Stimulated activated CD4-positive, alpha-beta T cell treated with anti-CD3 and anti-CD28 coated beads, TNF-alpha, amount 100 ng/mL, for 24 hours (primary cell): Measurements from ENCODE around the gene C1orf87.
"Not testable (repeated sequence)": the region's sequence is repeated elsewhere in the genome, so short reads cannot be mapped to it uniquely, and the experiment has no call there.

ENCODE experiments used
- DNase-seq, 3 experiments: peaks; one replicate each; pipeline ENCODE4 v3.0.0-alpha.2; 2020; ENCODE audit warnings: low read depth in 3 of 3

The C1orf87 gene

DNA sequence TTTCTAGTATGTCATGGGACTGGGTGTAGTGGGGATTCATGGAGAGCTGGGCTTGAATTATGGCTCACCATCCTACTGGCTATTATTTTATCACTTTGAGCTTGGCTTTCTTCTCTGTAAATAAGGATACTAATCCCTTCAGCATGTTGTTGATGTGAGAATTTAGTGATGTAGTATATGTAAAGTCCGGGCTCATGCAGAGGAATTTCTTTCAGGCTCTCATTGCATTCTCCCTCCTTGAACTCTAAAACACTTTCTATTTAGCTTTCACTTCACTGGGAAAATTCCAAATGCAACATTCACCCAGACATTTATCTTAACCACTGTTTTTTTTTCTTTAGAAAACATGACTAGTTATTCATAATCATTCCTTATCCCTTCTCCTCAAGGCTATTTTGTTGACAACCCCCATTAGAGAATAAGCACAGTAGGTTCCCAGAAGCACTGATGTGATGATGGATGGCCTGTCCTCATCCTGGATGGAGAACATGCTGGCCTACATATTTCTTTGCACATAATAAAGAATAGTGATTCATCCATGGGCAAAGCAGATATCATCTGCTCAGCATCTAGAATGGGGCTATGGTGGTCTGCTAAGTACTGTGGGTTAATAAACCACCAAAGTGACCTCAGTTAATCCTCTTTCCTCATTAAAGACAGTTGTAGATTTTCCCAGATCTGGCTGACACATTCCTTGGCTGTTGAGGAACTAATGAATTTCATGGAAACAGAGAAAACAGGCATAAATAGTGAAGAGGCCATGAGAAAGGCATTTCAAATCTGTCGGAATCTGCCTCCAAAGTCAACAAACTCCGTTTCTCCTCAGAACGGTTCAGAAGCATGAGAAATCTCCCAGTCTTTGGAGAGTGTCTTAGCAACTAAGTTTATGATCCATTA lies 79.0 kb downstream of the C1orf87 start:
- DNase-seq, result no peak

DNA sequence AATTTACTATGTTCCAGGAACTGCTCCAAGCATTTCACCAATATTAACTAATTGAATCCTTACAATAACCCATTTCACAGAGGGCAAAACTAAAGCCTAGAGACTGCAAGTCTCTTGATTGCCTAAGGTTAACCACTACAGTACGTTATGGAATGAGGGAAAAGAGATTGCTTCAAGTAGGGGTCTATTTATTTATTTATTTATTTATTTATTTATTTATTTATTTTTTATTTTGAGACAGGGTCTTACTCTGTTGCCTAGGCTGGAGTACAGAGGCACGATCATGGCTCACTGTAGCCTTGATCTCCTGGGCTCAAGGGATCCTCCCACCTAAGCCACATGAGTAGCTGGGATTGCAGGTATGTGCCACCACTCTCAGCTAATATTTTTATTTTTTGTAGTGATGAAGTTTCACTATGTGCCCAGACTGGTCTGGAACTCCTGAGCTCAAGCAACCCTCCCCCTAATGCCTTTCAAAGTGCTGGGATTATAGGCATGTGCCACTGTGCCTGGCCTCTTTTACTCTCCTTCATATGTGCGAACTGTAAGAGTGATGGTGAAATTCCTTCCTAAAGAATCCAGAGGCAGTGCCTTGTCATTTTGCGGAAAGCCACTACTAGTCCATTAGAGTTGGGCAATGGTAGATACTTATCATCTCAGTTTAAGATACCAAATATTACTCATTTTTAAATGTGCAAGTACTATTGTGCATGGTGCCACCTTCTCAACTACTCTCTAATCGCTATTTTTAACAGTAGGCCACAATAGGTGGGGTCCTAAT lies 81.3 kb downstream of the C1orf87 start:
- DNase-seq, result no peak

DNA sequence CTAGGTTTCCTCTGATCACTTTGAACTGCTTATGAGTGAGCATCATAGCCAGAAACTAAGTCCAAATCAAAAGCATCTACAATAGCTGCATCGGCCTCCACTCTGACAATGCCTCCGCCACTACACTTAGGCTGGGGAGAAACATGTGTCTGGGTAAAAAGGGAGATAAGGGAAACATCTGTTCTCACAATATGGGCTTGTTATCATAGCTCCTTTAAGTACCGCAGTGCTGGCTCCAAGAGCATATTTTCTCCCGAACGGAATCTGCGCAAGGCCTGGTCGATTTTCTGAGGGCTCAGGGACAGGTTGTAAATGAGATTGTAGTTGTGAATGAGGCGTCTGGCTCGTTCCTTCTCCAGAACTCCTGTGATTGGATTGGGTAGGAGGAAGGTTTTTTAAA lies 83.1 kb downstream of the C1orf87 start:
- DNase-seq, result no peak

DNA sequence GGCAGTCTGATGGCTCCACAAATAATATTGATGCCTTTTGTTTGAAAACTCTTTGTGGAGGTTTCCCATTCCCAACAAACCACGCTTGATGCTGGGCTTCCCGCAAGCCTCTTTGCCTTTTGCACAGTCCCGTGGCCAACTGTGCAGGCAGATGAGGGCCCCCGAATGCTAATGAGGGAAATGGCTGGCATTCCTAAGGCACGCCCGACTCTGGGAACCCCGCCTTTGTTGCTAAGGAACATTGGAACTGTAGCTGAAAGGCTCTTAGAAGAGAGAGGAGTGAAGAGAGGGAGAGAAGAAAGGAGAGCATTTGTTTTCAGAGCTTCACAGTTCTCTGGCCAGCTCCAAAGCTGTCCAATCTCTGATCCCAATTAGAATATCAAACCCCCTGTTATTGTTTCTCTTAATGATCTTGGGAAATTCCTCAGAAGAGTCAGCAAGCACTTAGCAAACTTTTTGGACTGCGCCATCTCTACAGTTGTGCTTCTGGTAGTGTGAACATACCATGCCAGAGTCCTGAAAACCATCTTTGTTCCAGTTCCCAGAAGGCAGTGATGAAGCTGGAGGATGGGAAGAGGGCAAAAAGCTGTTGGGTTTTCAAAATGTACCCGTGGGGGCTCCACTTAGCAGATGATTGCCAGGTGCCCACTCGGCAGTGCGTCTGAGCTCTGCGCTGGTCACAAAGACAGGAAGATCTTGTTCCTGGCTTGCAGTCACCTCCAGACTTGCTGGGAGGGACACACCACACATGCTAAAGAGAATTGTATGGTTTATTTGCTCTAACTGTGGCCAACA lies 86.9 kb downstream of the C1orf87 start:
- no peak for DNase-seq

DNA sequence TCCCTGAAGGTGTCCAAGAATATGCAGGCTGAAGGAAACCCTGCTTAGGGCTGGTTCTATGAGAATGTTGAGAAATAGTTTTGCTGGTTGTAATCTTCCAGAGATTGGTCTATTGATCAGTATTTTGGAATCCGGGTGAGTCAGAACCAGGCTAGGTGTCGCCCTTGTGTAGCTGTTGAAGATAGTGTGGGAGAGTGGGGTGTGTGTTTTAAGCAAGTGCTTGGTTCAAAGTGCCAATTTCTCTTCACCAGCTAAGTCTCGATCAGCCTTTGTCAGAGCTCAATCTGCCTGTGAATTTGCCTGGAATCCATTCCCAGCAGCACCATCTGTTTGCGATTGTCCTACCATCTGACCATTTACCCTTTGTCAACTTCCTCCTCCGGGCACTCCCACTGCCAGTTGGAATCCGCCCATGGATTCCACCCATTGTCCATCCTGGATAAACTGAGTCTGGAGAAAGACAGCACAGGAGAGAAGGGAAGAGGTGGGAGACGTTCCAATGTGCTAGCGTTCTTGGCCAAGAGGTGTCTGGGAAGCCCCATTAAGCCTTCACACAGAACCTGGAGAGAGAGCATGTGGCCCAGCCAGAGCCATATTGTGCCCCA lies 87.6 kb downstream of the C1orf87 start:
- DNase-seq, result no peak

DNA sequence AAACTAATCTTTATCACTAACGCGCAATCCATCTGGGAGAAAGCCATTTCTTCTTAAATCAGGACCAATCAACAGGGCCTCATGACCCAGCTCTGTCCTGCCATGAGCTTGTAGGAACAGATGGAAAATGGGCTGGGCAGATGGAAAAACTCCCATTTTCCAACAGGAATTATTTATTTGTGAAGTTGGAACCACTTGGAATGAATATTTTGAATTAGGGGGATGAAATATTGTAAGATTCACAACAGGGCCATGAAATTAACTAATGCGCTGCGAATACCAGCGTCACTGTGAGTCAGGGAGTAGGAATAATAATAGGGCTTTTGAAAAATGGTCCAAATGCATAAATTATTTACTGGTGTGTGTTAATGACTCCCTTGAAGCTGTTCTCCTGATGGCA lies 93.9 kb downstream of the C1orf87 start:
- DNase-seq, result no peak

DNA sequence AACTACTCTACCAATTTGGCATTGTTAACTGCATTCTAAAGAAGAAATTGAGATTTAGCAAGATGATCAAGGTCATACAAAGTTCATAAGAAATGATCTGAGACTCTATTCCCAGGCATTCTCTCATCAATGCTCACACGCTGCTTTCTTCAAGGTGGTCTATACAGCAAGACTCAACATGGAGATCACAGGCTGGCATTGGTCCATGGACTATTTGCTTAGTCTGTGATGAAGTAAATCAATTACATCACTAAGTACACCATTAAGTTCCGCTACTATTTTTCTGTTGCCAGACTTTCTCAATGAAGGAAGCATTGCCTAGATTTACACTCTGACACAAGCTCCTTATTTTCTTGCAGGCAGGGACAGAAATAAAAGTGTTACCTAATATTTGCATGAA lies 95.1 kb downstream of the C1orf87 start:
- no peak for DNase-seq

DNA sequence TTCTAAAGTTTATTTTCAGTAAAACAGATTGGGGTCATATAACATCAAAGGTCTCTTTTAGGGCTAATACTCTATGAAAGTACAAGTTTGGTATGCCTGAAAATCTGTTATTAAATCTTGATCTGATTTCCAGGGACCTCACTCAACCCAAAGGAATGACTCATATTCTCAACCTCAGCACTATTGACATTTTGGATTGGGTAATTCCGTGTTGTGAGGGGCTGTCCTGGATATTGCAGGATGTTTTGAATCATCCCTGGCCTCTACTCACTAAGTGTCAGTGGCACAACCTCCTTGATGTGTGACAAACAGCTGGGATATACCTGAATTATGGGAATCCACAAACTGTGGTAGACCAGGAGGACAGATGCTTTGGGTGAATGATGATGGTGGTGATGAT lies 95.5 kb downstream of the C1orf87 start:
- DNase-seq, result no peak

DNA sequence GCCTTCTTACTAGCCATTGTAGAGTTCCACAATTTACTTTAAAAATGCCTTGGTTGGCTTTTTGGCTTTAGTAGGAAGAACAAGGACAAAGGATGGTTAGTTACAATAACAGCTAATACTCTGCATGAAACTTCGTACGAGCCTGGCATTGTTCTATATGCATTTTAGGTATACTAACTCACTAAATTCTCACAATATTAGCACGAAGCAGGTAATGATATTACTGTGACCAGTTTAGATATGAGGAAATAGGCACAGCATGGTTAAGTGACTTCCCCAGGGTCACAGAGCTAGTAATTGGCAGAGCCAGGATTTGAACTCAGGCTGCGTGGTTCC lies 96.5 kb downstream of the C1orf87 start:
- DNase-seq, result no peak

DNA sequence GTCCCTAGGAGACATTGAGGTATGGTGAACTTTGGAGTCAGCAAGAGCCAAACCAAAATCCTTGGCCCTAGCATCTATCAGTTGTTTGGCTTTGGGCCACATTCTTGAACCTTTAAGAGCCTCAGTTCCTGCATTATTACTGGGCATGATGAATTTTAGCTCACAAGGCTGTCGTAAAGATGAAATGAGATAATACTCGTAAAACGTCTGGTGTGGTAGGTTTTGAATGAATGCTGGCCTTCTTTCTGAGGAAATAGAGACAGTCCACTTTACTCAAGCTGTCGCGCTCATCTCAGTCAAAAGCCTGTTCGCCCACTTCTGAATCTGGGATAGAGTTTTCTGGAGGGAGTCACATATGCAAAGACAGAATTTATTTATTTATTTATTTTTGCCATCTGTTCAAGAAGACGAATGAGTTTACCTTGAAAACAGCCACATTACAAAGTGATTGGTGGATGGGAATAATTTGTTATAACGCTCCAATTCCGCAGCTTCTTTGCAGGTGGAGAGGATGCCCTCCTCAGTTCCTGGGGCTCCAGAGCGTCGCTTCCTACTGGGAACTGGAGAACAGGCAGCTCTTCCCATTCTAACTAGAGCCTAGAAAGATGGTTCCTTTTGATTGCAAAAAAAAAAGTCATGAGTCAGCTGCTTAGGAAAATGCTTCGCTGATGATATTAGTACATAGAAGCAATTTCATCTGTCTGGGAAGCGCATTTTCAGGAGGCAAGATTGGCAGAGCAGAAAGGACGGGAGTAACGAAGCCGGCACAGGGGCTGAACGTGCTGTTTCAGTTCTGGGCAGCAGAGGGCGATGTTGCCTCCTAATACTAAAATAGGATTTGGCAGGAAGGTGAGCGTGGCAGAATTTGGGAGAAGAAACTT lies 97.1 kb downstream of the C1orf87 start:
- DNase-seq, result peak; percentile 4 to 50 (median 12)

DNA sequence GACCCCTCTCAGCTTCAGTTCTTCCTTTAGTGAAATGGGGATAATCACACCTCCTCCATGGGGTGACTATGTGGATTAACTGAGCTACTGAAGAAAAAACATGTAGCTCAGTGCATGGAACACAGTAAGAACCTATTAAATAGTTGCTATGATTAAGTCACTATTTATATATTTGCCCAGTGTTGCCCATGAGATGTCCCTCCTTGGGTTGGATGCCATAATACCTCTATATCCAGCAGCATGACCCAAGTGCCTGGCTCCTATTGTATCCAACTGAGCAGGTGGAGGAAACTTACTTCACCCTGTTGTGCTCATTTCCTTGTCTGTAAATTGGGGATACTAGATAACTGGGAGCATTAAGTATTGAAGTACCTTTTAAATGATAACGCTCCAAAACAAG lies 99.9 kb downstream of the C1orf87 start:
- DNase-seq, result no peak

DNA sequence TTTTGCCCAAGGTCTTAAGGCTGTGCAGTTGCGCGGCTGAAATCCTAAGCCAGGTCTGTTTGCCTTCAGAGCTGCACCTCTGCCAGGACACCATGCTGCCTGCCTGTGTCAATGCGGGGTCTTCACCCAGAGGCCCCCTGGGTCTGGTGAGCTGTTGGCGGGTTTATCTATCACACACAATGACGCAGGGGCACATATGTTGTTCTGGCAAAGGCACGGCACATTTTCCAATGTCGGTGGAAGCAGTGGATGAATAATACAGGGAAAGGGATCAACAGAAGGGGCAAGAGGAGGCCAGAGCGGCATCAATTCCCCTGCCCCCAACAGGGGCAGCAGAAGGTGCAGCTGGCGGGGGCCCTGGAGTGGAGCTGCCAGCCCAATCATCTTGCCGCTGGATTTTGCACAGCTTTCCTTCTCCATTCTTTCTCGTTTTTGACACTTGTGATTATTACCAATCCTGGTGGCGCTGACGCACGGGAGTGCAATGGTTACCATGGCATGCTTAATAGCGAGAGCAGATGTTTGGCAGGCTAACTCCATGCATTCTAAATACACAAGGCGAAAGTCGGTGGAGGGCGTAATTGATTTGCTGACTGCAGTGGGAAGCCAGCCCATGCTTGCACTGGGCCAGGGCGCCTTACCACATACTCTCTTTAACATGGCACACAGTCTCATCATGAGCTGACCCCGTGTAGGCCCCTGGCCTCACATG lies 101.2 kb downstream of the C1orf87 start:
- DNase-seq, result no peak

DNA sequence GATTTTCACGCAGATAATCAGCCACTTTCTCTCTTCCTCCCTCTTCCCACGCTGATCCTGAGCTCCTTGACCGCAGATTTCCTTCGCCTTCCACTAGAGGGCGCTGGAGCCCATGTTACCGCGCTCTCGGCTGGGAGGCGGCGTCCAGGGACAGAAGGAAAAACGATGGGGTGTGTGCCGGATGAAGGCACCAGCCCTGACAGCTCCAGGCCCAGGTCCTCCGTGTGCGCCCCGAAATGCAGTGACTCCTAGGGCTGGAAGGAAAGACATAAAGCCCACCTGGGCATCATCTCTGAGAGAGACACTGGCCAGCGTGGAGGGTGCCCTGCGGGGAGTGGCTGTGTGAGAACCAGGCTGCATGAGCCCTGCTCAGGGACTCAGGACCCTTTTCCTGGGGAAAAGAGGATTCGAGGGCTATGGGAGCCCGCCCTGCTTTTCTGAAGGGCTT lies 102.1 kb downstream of the C1orf87 start:
- DNase-seq, result peak in 2 of 3 experiments; percentile 12 to 50

DNA sequence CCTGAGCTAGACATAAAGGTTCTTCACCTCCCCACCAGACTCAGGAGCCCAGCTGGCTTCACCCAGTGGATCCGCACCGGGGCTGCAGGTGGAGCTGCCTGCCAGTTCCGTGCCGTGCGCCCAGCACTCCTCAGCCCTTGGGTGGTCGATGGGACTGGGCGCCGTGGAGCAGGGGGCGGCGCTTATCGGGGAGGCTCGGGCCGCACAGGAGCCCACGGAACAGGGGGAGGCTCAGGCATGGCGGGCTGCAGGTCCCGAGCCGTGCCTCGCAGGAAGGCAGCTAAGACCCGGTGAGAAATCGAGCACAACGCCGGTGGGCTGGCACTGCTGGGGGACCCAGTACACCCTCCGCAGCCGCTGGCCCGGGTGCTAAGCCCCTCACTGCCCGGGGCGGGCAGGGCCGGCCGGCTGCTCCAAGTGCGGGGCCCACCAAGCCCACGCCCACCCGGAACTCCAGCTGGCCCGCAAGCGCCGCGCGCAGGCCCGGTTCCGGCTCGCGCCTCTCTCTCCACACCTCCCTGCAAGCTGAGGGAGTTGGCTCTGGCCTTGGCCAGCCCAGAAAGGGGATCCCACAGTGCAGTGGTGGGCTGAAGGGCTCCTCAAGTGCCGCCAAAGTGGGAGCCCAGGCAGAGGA lies 103.9 kb downstream of the C1orf87 start:
- not testable (repeated sequence) for DNase-seq

DNA sequence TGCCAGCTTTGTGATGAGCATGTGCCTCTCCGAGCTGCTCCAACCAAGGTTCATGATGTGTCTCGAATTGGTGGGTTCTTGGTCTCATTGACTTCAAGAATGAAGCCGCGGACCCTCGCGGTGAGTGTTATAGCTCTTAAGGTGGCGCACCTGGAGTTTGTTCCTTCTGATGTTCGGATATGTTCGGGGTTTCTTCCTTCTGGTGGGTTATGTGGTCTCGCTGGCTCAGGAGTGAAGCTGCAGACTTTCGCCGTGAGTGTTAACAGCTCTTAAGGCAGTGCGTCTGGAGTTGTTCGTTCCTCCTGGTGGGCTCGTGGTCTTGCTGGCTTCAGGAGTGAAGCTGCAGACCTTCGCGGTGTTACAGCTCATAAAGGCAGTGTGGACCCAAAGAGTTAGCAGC lies 104.8 kb downstream of the C1orf87 start:
- not testable (repeated sequence) for DNase-seq

DNA sequence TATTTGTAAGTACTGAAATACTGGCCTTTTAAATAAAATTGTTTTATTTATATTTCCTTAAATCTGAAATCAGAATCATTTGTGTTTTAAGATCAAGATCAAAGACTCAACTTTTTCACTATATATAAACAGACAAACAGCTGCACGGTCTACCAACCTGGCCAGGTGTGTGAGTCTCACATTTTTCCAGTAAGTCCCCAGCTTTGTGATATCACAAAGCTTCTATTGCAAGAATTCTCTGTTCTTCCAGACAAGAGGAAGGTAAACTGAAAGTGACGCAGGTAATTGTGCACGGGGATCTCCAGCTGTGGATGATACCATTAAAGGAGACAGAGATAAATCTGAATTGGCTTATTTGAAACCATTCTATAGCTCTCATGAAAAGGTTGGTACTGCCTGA lies 105.8 kb downstream of the C1orf87 start:
- no peak for DNase-seq

DNA sequence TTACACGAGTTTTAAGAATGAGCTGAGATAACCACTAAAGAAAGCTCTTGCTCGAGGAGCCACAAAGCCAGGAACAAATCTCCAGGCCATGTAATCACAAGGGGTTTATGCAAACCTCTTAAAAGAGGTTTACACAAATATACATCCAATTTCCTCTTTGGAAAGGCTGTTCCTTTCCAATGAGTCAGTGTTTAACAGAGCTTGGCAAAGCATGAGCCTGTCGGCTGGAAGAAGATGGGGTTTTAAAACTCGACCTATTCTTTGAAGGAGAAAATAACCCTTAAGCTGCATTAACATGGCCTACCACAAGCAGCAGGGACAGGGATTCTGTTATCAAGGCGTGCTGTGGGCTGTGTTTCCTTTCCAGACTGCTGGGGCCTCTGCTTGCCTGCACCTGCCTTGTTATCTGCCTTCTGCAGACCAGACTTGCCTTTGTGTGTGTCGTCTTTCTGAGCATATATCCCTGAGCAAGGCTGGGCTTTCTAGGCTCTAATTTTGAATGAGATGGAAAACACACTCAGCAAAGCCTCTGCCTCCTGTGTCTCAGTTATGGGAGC lies 106.4 kb downstream of the C1orf87 start:
- no peak for DNase-seq

DNA sequence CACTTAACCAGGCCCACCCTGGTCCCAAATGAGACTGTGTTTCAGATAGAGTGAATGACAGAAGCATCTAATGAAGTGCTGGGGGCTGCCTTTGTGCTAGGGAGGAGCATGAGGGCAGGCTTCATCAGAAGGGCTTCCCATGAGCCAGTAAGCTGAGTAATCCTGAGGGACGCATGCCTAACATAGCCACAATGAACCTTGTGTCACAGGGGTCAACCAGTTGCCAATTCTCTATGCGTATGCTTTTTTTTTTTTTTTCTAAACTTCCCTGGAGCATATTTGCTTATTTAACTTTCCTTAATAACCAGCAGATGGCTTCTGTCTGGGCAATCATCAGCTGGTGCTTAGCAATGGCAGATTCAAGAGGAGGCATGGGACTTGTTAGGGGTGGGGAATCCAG lies 121.5 kb downstream of the C1orf87 start:
- DNase-seq, result no peak

DNA sequence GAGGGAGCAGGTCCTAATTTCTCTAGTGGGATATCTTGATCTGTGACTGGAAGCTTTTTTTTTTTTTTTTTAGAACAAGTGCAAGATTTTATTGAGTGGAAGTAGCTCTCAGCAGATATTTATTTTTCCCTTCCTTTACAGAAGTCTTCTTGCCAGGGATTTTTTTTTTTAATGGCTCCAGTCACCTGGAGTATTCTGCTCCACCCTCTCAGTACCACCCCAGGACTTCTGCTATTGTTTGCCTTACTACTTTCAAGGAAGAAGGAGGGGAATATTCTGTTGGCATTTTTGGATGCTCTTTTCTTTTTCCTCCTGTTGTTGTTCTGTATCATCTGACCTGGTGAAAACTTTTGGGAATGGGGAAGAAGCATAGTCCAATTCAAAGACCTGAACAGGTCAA lies 123.9 kb downstream of the C1orf87 start:
- DNase-seq, result no peak
